Right ventricle myocardium superior (tissue), 1 donor: ENCODE results near the gene SLC39A11. TPM values are rescaled to one million over a fixed set of nuclear protein-coding genes. Genes with fewer than 3 reads are reported as not detected.

ENCODE experiments used
- ATAC-seq: fragments of 200-7000 bp; cut with Tn5 transposase; one replicate; pipeline ENCODE4 v1.9.1; 2020; ENCODE audit warnings: mild to moderate bottlenecking; ENCODE audit not compliant: poor library complexity
- DNase-seq: peaks from one replicate; pipeline ENCODE4 v3.0.0-alpha.2; 2020
- intact Hi-C: fragments of 100-400 bp; cut with DNase I; formaldehyde crosslinking; loops from one replicate; pipeline ENCODE4 v1.11.2; 2022
- total RNA-seq: library from RNA; stranded (reverse); fragmentation: NEBNext Ultra II Directional; extraction: Animal tissue kit (Norgen Biotek cat#: 25700); gene quantifications from one replicate; pipeline ENCODE4 v1.2.1, GENCODE V29; 2021
- donor health status: DM: no; HTN: yes; CAD: no; lungs with severe emphysema.

SLC39A11 gene
- total RNA-seq, 1 donor from 2014 or later, result 5.5 TPM

- no peak for DNase-seq
- intact Hi-C loops, result no loop called here
Observed at GRCh38 chr17:72878975-72879660, 213.4 kb downstream of the SLC39A11 start.

DNA sequence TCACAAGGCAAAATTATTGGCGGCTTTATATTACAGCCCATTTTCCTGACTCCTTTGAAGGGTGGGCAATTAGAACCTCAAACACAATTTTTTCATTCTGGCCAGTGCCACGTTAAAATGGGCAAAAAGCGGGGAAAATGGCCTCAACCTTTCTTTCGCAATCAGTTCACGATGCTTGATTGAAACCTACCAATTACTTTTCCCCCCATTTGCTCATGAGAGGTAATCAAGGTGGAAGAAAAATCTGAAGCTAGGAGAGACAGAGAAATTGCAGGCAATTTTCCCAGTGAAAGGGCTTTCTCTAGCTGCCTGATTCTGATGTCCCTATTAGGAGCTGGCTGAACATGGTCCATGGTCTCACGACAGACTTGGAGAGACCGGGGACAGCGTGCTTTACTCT, 215.1 kb downstream of the SLC39A11 start:
- ATAC-seq, result no peak

More at GRCh38 chr17:72878975-72879660, 213.4 kb downstream of the SLC39A11 start:
- ATAC-seq, result no peak

GRCh38 chr17:72876413-72876812, 216.1 kb downstream of the SLC39A11 start:
- DNase-seq, result no peak
- intact Hi-C loops, result no loop called here
- no peak for ATAC-seq

More for the DNA sequence above, 215.1 kb downstream of the SLC39A11 start:
- DNase-seq, result no peak
- intact Hi-C loops, result no loop called here

DNA sequence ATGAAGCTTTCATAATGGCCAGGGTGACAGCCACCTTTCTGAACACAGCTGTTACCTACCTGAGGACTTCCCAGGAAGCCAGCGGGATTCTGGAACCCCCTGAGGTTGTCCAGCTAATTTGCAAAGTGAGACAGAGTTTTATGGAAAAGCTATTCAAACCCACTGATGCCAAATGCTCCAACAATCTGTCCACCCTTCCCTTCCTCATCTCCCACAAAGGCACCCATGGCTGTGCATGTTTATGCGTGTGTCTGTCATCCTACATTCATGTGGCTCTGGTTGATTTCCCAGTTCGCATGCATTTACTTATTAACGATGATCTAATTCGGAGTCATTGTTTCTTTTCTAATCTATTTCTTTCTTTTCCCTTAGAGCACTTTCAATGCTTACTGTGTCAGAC, 217.1 kb downstream of the SLC39A11 start:
- ATAC-seq, result no peak
- intact Hi-C loops, result no loop called here
- no peak for DNase-seq

DNA sequence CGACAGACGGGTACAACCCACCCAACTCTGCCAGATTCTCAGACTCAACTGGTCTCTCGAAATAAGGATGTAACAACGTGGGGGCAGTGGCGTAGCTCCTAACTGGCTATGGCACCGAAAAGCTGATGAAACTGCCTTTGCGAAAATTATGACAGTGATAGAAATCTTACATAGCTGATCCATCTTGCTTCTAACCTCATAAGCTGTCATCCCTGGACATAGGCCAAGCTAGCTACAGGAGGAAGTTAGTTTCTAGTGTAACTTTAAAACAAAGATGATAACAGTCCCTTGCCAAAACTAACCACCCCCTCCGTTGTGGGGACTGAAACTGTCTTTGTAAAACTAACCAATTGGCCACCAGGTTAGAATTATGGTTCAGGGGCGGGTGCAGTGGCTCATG, 220.1 kb downstream of the SLC39A11 start:
- intact Hi-C loops, result no loop called here
- no peak for DNase-seq

GRCh38 chr17:72870367-72870985, 222.0 kb downstream of the SLC39A11 start:
- intact Hi-C loops, result no loop called here
- no peak for ATAC-seq
- DNase-seq, result no peak

More for the DNA sequence above, 220.1 kb downstream of the SLC39A11 start:
- no peak for ATAC-seq

DNA sequence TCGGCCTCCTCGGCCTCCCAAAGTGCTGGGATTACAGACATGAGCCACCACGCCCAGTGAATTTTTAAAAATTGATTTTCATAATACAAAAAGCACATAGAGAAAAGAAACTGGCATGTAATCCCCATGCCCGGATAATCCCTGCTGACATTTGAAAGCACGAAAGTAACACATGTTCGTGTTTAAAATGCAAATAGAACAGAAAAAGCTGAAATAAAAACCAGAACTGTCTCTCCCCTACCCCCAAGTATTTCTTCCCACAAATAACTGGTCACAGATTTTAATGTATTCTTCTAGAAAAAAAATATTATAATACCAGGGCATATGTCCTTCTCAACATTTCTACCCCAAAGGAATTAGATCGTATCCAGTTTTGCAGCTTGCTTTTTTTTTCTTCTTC, 222.9 kb downstream of the SLC39A11 start:
- ATAC-seq, result no peak

GRCh38 chr17:72865954-72866353, 226.5 kb downstream of the SLC39A11 start:
- ATAC-seq (no peak), DNase-seq (no peak)
- intact Hi-C loops, result no loop called here

More for the DNA sequence above, 222.9 kb downstream of the SLC39A11 start:
- intact Hi-C loops, result no loop called here
- DNase-seq, result no peak

- intact Hi-C loops, result no loop called here
- DNase-seq (no peak), ATAC-seq (no peak)
Observed at GRCh38 chr17:72863526-72864211, 228.8 kb downstream of the SLC39A11 start.

GRCh38 chr17:72862276-72862999, 230.1 kb downstream of the SLC39A11 start:
- intact Hi-C loops, result no loop called here
- ATAC-seq (no peak), DNase-seq (no peak)

DNA sequence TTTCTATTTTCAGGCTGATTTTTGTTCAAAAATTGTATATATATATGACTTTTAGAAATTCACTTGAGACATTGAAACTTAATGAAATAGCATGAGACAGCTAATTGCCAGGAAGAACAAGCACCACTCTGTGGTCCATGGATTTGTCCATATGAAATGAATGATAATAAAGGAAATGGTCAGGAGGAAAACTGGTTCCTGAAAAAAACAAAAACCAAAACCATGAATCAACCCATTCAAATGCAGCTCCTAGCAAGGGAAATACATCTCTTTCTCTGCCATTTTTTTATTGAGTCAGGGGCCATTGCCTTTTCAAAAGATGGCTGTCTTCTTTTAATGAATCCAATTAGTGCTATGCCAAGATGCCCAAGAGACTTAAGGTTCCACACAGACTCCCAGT, 230.7 kb downstream of the SLC39A11 start:
- ATAC-seq (no peak), DNase-seq (no peak)
- intact Hi-C loops, result no loop called here

- DNase-seq (no peak), ATAC-seq (no peak)
- intact Hi-C loops, result no loop called here
Observed at GRCh38 chr17:72860778-72861177, 231.7 kb downstream of the SLC39A11 start.

DNA sequence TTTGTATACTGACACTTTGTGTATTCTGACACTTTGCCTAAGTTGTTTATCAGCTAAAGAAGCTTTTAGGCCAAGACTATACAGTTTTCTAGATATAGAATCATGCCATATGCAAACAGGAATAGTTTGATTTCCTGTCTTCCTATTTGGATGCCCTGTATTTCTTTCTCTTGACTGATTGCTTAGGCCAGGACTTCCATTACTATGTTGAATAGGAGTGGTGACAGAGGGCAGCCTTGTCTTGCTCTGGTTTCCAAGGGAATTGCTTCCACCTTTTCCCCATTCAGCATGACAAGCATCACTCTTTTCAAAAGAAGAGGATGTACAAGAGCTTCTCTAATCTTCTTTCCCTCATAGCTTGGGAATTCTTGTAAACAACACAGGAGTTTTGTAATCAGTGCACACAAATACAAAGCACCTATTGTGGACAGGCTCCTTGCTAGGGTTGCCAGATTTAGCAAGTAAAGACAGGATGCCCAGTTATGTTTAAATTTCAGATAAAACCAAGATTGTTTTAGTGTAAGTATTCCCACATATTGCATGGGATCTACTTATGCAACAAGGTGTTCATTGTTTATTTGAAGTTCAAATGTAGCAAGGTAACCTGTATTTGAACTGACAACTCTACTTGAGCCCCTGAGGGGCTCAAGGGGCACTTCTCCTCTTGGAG, 233.5 kb downstream of the SLC39A11 start:
- DNase-seq, result no peak
- ATAC-seq, result no peak
- intact Hi-C loops, result no loop called here

GRCh38 chr17:72853440-72854415, 238.8 kb downstream of the SLC39A11 start:
- ATAC-seq (no peak), DNase-seq (no peak)
- intact Hi-C loops, result no loop called here

GRCh38 chr17:72852277-72852938, 240.1 kb downstream of the SLC39A11 start:
- ATAC-seq, result no peak
- DNase-seq, result no peak
- intact Hi-C loops, result no loop called here

DNA sequence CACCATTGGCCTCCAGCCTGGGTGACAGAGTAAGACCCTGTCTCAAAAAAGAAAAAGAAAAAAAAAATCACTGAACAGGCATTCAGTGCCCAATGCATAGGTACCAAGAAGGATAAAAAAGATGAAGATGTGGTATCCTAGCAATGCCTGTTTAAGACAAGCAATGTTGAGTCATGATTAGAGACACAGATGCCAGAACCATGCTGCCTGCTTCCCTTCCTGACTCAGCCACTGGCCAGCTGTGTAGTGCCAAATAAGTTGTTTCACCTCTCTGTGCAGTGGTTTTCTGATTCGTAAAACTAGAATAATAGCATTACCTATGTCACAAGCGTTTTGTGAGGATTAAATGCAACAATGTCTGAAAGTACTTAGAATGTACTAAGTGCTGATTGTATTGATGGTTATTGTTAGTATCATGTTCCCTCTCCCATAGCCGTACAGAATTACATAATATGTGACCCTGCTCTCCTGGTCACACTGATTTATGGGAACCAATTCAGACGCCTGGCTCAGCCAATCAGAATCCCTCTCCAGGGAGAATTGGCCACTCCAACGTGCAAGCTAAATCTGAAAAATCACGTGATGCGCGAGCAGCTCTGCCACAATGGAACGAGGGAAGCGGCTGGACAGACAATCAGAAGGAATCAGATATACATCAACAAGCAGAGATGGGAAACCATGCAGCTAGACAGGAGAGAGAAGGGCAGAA, 241.9 kb downstream of the SLC39A11 start:
- ATAC-seq, result no peak
- intact Hi-C loops, result no loop called here
- DNase-seq, result no peak

DNA sequence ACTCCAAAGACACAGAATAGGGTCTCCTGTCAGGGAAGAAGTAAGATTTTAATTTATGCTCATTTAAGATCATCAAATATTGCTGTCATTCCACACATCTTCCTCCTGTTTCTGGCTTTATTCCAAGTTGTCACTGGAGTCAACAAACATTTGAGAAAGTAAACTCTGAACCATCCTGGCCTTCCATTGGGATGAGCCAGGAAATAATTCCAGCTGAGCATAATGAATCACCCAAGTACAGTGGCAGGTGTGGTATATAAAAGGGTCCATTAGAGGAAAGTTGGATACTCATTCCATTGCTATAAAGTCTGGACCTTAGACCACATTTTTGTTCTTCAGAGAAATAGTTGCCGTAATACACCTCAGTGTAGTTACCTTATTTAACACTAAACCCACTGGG, 246.1 kb downstream of the SLC39A11 start:
- ATAC-seq, result no peak
- DNase-seq, result no peak
- intact Hi-C loops, result no loop called here
